Ovary (tissue), 3 donors: ENCODE data around the gene OPCML.

ENCODE experiments used
- POLR2A ChIP-seq: fragments of 450-650 bp; IDR thresholded peaks from one replicate; pipeline ENCODE4 v1.6.1; 2017; ENCODE audit warnings: antibody characterized with exemption, mild to moderate bottlenecking, moderate library complexity
- TF ChIP-seq, protein P1 (sequence below), 3 donors: fragments of 450-650 bp in 2 of 3; fragments of 200-600 bp in 1 of 3; IDR thresholded peaks; one replicate each; pipeline versions ENCODE4 v1.5.1 to v1.8.0; 2016 to 2022; ENCODE audit warnings: antibody characterized with exemption in 3 of 3, mild to moderate bottlenecking in 1 of 3
- donor health status: DM: no; HTN: no; CAD: no.

DNA sequence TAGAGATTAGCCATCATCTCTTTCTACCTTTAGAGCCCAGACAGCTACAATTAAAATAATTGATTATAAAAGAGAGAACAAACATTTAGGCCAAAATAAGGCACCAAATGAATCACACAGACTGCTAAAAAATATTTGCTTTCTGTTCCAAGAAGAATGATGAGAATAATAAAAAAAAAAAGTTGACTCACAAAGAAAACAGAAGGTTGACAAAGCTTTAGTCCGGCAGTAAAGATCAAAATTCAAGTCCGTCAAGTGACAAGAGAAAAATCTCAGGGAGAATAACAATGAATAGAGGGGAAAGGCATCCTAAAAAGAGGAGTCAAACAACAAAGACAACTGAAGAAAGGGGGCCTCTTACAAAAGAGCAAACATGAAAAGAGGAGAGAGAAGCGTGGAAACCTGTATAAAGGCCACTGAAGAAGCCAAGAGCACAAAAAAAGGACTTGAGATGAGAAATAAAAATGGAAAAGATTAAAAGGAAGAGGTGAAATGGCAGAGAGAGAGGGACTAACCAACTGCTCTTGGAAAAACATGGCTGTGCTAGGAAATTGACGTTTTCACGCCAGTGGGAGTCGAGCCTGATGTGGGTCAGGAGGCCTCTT is 910.2 kb downstream of the OPCML start:
- TF ChIP-seq, protein P1, sequence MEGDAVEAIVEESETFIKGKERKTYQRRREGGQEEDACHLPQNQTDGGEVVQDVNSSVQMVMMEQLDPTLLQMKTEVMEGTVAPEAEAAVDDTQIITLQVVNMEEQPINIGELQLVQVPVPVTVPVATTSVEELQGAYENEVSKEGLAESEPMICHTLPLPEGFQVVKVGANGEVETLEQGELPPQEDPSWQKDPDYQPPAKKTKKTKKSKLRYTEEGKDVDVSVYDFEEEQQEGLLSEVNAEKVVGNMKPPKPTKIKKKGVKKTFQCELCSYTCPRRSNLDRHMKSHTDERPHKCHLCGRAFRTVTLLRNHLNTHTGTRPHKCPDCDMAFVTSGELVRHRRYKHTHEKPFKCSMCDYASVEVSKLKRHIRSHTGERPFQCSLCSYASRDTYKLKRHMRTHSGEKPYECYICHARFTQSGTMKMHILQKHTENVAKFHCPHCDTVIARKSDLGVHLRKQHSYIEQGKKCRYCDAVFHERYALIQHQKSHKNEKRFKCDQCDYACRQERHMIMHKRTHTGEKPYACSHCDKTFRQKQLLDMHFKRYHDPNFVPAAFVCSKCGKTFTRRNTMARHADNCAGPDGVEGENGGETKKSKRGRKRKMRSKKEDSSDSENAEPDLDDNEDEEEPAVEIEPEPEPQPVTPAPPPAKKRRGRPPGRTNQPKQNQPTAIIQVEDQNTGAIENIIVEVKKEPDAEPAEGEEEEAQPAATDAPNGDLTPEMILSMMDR (IDR thresholded peaks at IDR 0.05) = no peak
- TF ChIP-seq POLR2A = no peak
